PC-9 (cell line): ENCODE results near the gene RAB11FIP4.

Experiments used
- EZH2 ChIP-seq: fragments of 200-600 bp; sonication (generic); IDR thresholded peaks from 2 replicates; pipeline ENCODE4 v1.8.0; 2017; ENCODE audit warnings: antibody characterized with exemption, low read depth
- TF ChIP-seq, protein P1 (sequence below): fragments of 200-600 bp; sonication (generic); conservative IDR thresholded peaks from 2 replicates; pipeline ENCODE4 v1.6.1; 2017; ENCODE audit warnings: mixed run types, antibody characterized with exemption, mild to moderate bottlenecking, moderate library complexity

DNA sequence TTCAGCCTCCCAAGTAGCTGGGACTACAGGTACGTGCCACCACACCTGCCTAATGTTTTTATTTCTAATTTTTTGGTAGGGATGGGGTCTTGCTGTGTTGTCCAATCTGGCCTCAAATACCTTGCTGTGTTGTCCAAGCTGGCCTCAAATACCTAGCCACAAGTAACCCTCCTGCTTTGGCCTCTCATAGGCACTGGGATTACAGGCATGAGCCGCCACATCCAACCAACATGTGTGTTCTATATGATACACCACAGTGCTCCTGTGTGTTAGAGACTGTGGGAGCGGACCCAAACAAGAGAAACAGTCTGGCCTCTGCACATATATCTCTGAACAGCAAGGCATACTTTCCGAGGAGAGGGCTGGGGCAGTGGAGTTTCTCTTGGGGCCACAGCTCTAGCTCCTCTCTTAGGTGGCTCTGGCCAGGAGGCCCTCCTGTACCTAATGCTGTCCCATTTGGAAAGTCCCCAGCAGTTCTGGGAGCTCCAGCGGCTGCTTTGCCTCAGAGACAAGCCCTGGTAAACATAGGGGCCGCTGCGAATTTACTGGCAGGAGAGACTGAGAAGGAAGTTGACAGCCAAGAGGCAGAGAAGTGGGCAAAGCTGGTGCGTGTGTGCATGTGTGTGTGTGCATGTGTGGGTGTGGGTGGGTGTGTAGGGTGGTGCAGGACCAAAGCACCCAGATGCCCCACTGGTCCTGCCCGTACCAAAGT is 95.0 kb downstream of the RAB11FIP4 start:
- TF ChIP-seq, protein P1, sequence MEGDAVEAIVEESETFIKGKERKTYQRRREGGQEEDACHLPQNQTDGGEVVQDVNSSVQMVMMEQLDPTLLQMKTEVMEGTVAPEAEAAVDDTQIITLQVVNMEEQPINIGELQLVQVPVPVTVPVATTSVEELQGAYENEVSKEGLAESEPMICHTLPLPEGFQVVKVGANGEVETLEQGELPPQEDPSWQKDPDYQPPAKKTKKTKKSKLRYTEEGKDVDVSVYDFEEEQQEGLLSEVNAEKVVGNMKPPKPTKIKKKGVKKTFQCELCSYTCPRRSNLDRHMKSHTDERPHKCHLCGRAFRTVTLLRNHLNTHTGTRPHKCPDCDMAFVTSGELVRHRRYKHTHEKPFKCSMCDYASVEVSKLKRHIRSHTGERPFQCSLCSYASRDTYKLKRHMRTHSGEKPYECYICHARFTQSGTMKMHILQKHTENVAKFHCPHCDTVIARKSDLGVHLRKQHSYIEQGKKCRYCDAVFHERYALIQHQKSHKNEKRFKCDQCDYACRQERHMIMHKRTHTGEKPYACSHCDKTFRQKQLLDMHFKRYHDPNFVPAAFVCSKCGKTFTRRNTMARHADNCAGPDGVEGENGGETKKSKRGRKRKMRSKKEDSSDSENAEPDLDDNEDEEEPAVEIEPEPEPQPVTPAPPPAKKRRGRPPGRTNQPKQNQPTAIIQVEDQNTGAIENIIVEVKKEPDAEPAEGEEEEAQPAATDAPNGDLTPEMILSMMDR: no peak
- no peak for TF ChIP-seq EZH2
